Jurkat, Clone E6-1 (cell line): ENCODE data around the gene GPR17.
A peak's percentile ranks its signal among the peaks of the same experiment; 100 is the strongest.

Experiments
- DNase-seq: peaks from one replicate; pipeline ENCODE4 v3.0.0-alpha.2; 2011; ENCODE audit warnings: low read depth, low spot score
- H3K4me3 ChIP-seq: 2 replicates; pipeline ENCODE4 v1.5.1; 2011; ENCODE audit warnings: mild to moderate bottlenecking, low read length, control low read depth, moderate library complexity

Gene GPR17

DNA sequence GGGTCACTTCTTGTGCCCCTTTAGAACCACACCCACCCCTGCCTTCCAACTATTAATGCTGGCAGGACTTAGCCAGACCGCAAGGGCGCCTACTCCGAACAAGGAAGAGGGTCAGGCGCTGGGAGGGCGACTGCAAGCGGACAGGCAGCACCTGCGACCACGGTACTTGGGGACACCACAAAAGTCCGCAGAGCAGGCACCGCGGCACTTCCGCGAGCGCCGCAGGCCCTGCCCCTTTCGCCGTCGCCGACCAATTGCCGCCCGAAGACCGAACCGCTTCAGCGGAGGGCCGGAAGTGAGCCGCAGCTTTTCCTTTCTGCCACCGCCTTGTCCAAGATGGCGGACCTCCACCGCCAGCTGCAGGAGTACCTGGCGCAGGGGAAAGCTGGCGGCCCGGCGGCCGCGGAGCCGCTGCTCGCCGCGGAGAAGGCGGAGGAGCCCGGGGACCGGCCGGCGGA lies 55.3 kb downstream of the GPR17 start, which contains the start of gene SFT2D3:
Gene SFT2D3 (plus strand): TSS at position 305 of the 458 bp plus-strand sequence. CDS start 32 bp downstream, at position 337.
- peak; percentile 89 for DNase-seq
- peak within 1 kb of the TSS; percentile 65 for H3K4me3 ChIP-seq

GRCh38 chr2:127701651-127702394 lies 55.9 kb downstream of the GPR17 start:
- DNase-seq = peak; percentile 71
- H3K4me3 ChIP-seq = peak overlapping the region; percentile 65
